ENCODE results near the gene TMEM229B. TPM values are rescaled to one million over a fixed set of nuclear protein-coding genes. Genes with fewer than 3 reads are reported as not detected.

Gene TMEM229B
- total RNA-seq, 2 donors from 2014 or later, result 1.3 to 2.9 TPM

- no peaks in the 10 kb centered on the region for H3K9me3 ChIP-seq
- no peak for TF ChIP-seq CTCF (IDR thresholded peaks at IDR 0.05)
- H3K27me3 ChIP-seq, result no peaks in the 10 kb centered on the region
- no peaks in the 10 kb centered on the region for H3K36me3 ChIP-seq
- H3K4me3 ChIP-seq, result no peak overlapping the region
- no peaks in the 10 kb centered on the region for H3K4me1 ChIP-seq
- no peak overlapping the region for H3K27ac ChIP-seq
- no peak for DNase-seq (ENCODE audit: low spot score)
Measured at GRCh38 chr14:67468378-67468730, 20.2 kb downstream of the TMEM229B start.

DNA sequence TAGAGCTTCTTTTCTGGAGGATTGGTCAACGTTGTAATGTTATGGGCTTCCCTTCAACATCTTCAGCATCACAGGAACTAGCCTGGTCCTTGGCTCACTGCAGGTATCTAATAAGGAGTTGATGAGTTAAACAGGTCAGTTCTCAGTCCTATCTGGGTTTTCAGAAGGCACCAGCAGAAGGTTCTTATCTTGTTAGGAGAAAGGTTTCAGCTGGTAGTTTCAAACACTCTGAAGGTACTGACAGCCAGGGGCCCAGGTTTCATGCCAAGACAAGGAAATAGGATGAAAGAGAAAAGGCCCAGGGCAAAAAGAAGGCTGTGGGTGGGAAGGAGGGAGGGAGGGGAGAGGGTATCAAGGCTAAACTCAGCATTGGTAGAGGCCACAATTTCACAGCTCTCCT is 21.4 kb downstream of the TMEM229B start:
- Histone ChIP-seq H3K27ac (no peak overlapping the region), H3K27me3 (no peaks in the 10 kb centered on the region), H3K4me1 (no peaks in the 10 kb centered on the region), H3K4me3 (no peak overlapping the region), H3K36me3 (no peaks in the 10 kb centered on the region), H3K9me3 (no peaks in the 10 kb centered on the region)
- TF ChIP-seq CTCF (IDR thresholded peaks at IDR 0.05), result no peak
- DNase-seq (ENCODE audit: low spot score), result no peak

DNA sequence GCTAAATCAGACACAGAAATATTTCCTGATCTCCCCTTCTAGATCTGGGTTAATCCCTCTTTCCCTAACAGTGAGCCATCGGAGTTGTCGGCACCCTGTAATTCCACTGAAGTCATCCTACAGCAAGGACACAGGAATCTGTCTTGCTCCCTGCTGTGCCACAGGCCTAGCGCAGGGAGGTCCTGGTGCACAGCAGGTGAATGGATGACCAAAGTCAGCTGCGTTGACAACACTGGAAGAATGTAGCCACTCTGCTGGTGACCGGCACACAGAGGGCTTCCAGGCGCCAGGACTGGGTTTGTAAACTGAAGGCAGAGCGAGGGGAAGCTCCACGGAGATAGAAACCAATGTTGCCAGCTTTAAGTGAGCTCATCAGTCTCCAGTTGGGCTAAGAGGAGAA is 23.6 kb downstream of the TMEM229B start:
- no peaks in the 10 kb centered on the region for H3K36me3 ChIP-seq
- no peaks in the 10 kb centered on the region for H3K27me3 ChIP-seq
- no peak overlapping the region for H3K4me3 ChIP-seq
- H3K27ac ChIP-seq, result no peak overlapping the region
- no peak for TF ChIP-seq CTCF (IDR thresholded peaks at IDR 0.05)
- H3K4me1 ChIP-seq, result no peaks in the 10 kb centered on the region
- DNase-seq (ENCODE audit: low spot score), result no peak
- H3K9me3 ChIP-seq, result no peaks in the 10 kb centered on the region

GRCh38 chr14:67464377-67464776 is 24.1 kb downstream of the TMEM229B start:
- Histone ChIP-seq H3K9me3 (no peaks in the 10 kb centered on the region), H3K27ac (no peak overlapping the region), H3K4me3 (no peak overlapping the region), H3K36me3 (no peaks in the 10 kb centered on the region), H3K27me3 (no peaks in the 10 kb centered on the region), H3K4me1 (peaks cover 0 to 3% of the 10 kb centered on the region in 2 donors)
- DNase-seq (ENCODE audit: low spot score), result no peak
- TF ChIP-seq CTCF (IDR thresholded peaks at IDR 0.05), result no peak

- no peaks in the 10 kb centered on the region for H3K27me3 ChIP-seq
- no peak overlapping the region for H3K4me3 ChIP-seq
- no peak overlapping the region for H3K27ac ChIP-seq
- no peak for TF ChIP-seq CTCF (IDR thresholded peaks at IDR 0.05)
- no peaks in the 10 kb centered on the region for H3K36me3 ChIP-seq
- H3K9me3 ChIP-seq, result no peaks in the 10 kb centered on the region
- H3K4me1 ChIP-seq, result peaks cover 0 to 3% of the 10 kb centered on the region in 2 donors
- DNase-seq (ENCODE audit: low spot score), result no peak
Measured at GRCh38 chr14:67463900-67464299, 24.6 kb downstream of the TMEM229B start.

DNA sequence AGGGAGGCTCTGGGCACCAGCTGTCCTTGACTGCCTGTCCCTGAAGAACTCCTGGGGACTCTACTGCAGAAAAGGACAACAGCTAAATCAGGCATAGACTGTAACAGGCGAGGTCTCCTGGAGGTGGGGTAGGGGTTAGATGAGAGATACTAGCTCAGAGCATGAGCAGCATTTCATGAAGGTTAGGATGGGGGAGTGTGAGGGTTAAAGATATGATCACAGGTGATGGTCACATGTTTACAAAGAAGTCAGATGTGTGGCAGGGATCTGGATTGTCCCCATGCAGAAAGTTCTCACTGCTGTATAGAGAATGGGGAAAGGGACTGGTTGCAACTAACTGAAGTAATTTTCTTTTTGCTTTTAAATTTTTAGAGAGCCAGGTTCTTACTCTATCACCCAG is 26.5 kb downstream of the TMEM229B start:
- Histone ChIP-seq H3K4me3 (no peak overlapping the region), H3K9me3 (no peaks in the 10 kb centered on the region), H3K4me1 (peaks cover 0 to 3% of the 10 kb centered on the region in 2 donors), H3K36me3 (no peaks in the 10 kb centered on the region), H3K27me3 (no peaks in the 10 kb centered on the region), H3K27ac (no peak overlapping the region)
- DNase-seq (ENCODE audit: low spot score), result no peak
- TF ChIP-seq CTCF (IDR thresholded peaks at IDR 0.05), result no peak
